GM18867 (cell line): Measurements from ENCODE around the gene GLB1L.

ENCODE experiments used
- ATAC-seq: cut with Tn5 transposase; IDR thresholded peaks from one replicate; pipeline ENCODE4 v1.9.1; 2021; ENCODE audit warnings: mild to moderate bottlenecking, moderate library complexity; ENCODE audit not compliant: unreplicated experiment

GLB1L gene

GRCh38 chr2:219228041-219228910 lies 17.0 kb downstream of the GLB1L start:
- no peak for ATAC-seq

GRCh38 chr2:219225350-219225749 lies 19.9 kb downstream of the GLB1L start:
- ATAC-seq: no peak

GRCh38 chr2:219223831-219224610 lies 21.2 kb downstream of the GLB1L start:
- no peak for ATAC-seq

- ATAC-seq: no peak
Measured at GRCh38 chr2:219221957-219222518, 23.2 kb downstream of the GLB1L start.

GRCh38 chr2:219220652-219221402 lies 24.4 kb downstream of the GLB1L start:
- no peak for ATAC-seq

- ATAC-seq: no peak
Measured at GRCh38 chr2:219219784-219220532, 25.3 kb downstream of the GLB1L start.

GRCh38 chr2:219218732-219219701 lies 26.2 kb downstream of the GLB1L start, which contains the start of gene ABCB6:
TSS of gene ABCB6 (minus strand) at chr2:219218958. CDS start at chr2:219218673, 285 bp downstream.
- peak; percentile 77 for ATAC-seq

GRCh38 chr2:219218217-219218731 lies 27.0 kb downstream of the GLB1L start:
- peak; percentile 27 for ATAC-seq

GRCh38 chr2:219216535-219216915 lies 28.7 kb downstream of the GLB1L start:
- no peak for ATAC-seq

GRCh38 chr2:219215871-219216534 lies 29.2 kb downstream of the GLB1L start:
- no peak for ATAC-seq

- no peak for ATAC-seq
Measured at GRCh38 chr2:219214786-219215185, 30.5 kb downstream of the GLB1L start.

GRCh38 chr2:219214141-219214540 lies 31.1 kb downstream of the GLB1L start:
- ATAC-seq: no peak

- ATAC-seq: no peak
Measured at GRCh38 chr2:219213486-219214071, 31.7 kb downstream of the GLB1L start.

- no peak for ATAC-seq
Measured at GRCh38 chr2:219213026-219213415, 32.2 kb downstream of the GLB1L start.

- no peak for ATAC-seq
Measured at GRCh38 chr2:219210886-219211362, 34.3 kb downstream of the GLB1L start.

- no peak for ATAC-seq
Measured at GRCh38 chr2:219210196-219210885, 34.9 kb downstream of the GLB1L start.
